Ishikawa (cell line): ENCODE data around the gene NLGN1.

Source experiments
- EP300 ChIP-seq: IDR thresholded peaks from 2 replicates; pipeline ENCODE4 v1.6.1; 2012; ENCODE audit warnings: borderline replicate concordance
- FOXM1 ChIP-seq: IDR thresholded peaks from 2 replicates; pipeline ENCODE4 v1.6.1; 2012; ENCODE audit warnings: low read depth, borderline replicate concordance
- REST ChIP-seq: IDR thresholded peaks from 2 replicates; pipeline ENCODE4 v1.6.1; 2012; ENCODE audit warnings: low read depth, mild to moderate bottlenecking
- TAF1 ChIP-seq: IDR thresholded peaks from 2 replicates; pipeline ENCODE4 v1.6.1; 2012; ENCODE audit warnings: low read depth, mild to moderate bottlenecking

- TF ChIP-seq FOXM1 (no peak), EP300 (no peak), TAF1 (no peak), REST (no peak)
Measured at GRCh38 chr3:174276826-174277225, 879.3 kb downstream of the NLGN1 start.
